ENCODE measurements around the gene TRIM3. TPM values are rescaled to one million over a fixed set of nuclear protein-coding genes. Genes with fewer than 3 reads are reported as not detected.
A peak's percentile ranks its signal among the peaks of the same experiment; 100 is the strongest.

The TRIM3 gene
- total and polyA plus RNA-seq, 12 donors, result 6.6 to 23.8 (median 10.4) TPM

- no peak overlapping the region for H3K27ac ChIP-seq
- no peaks in the 10 kb centered on the region for H3K4me1 ChIP-seq (replicated peaks in 1 of 2)
- H3K9me3 ChIP-seq (replicated peaks in 1 of 3), result no peaks in the 10 kb centered on the region
- DNase-seq, result no peak
- intact Hi-C loops (cut with DNase I), result no loop called here
- H3K4me3 ChIP-seq, result no peak overlapping the region
- no peaks in the 10 kb centered on the region for H3K27me3 ChIP-seq
- H3K36me3 ChIP-seq (replicated peaks in 1 of 2), result peaks cover 0 to 35% of the 10 kb centered on the region in 2 donors
- 95 to 99% (median 97%) methylated on average over 3 of the region's 3 CpGs for WGBS, 4 donors
- no peak for TF ChIP-seq POLR2A (IDR thresholded peaks at IDR 0.05)
- no peak for TF ChIP-seq CTCF (IDR thresholded peaks at IDR 0.05)
Measured at GRCh38 chr11:6488821-6489220, 15.1 kb upstream of the TRIM3 start.

- Histone ChIP-seq H3K36me3 (replicated peaks in 1 of 2) (peaks cover 0 to 36% of the 10 kb centered on the region in 2 donors), H3K4me3 (no peak overlapping the region), H3K27ac (no peak overlapping the region), H3K9me3 (replicated peaks in 1 of 3) (no peaks in the 10 kb centered on the region), H3K4me1 (replicated peaks in 1 of 2) (no peaks in the 10 kb centered on the region), H3K27me3 (no peaks in the 10 kb centered on the region)
- 88 to 96% (median 92%) methylated on average over 6 of the region's 6 CpGs for WGBS, 4 donors
- no peak for DNase-seq
- TF ChIP-seq CTCF (IDR thresholded peaks at IDR 0.05) (no peak), POLR2A (IDR thresholded peaks at IDR 0.05) (no peak)
- intact Hi-C loops (cut with DNase I), result no loop called here
Measured at GRCh38 chr11:6488342-6488741, 14.6 kb upstream of the TRIM3 start.

- no peak for DNase-seq
- WGBS, 4 donors, result 81 to 89% (median 86%) methylated on average over 1 of the region's 1 CpG
- Histone ChIP-seq H3K4me3 (no peak overlapping the region), H3K9me3 (replicated peaks in 1 of 3) (no peaks in the 10 kb centered on the region), H3K36me3 (replicated peaks in 1 of 2) (peaks cover 0 to 45% of the 10 kb centered on the region in 2 donors), H3K27ac (peak overlapping the region in 2 of 5 donors; percentile 1 to 25), H3K27me3 (no peaks in the 10 kb centered on the region), H3K4me1 (replicated peaks in 1 of 2) (peaks cover 8 to 10% of the 10 kb centered on the region in 2 donors)
- no peak for TF ChIP-seq CTCF (IDR thresholded peaks at IDR 0.05)
- intact Hi-C loops (cut with DNase I), result no loop called here
Measured at GRCh38 chr11:6486938-6487337, 13.2 kb upstream of the TRIM3 start.

GRCh38 chr11:6486256-6486655 is 12.5 kb upstream of the TRIM3 start:
- Histone ChIP-seq H3K4me1 (replicated peaks in 1 of 2) (peaks cover 10% of the 10 kb centered on the region in 2 donors), H3K27ac (peak overlapping the region in 1 of 5 donors; percentile 1), H3K9me3 (replicated peaks in 1 of 3) (no peaks in the 10 kb centered on the region), H3K4me3 (no peak overlapping the region), H3K27me3 (no peaks in the 10 kb centered on the region), H3K36me3 (replicated peaks in 1 of 2) (peaks cover 0 to 45% of the 10 kb centered on the region in 2 donors)
- intact Hi-C loops (cut with DNase I), result no loop called here
- no peak for DNase-seq
- WGBS, 4 donors, result 82 to 92% (median 87%) methylated on average over 3 of the region's 3 CpGs
- TF ChIP-seq CTCF (IDR thresholded peaks at IDR 0.05) (no peak), POLR2A (IDR thresholded peaks at IDR 0.05) (no peak)

Data from adrenal gland (tissue), 12 donors.